ENCODE measurements around the gene ZFPM1.

- TF ChIP-seq CTCF (IDR thresholded peaks at IDR 0.05) (no peak), POLR2A (IDR thresholded peaks at IDR 0.05) (no peak)
Measured at GRCh38 chr16:88435437-88436355, 17.4 kb upstream of the ZFPM1 start.

Measured in body of pancreas (tissue), 4 donors.